Breast epithelium (tissue), 3 donors: ENCODE results near the gene PRG3.
"Not testable (repeated sequence)": the region's sequence is repeated elsewhere in the genome, so short reads cannot be mapped to it uniquely, and the experiment has no call there.

ENCODE experiments used
- CTCF ChIP-seq, 3 donors: fragments of 450-650 bp; IDR thresholded peaks; one replicate each; pipeline ENCODE4 v1.5.1; 2016 to 2017; ENCODE audit warnings: antibody characterized with exemption in 3 of 3, mild to moderate bottlenecking in 3 of 3, moderate library complexity in 3 of 3
- POLR2AphosphoS5 ChIP-seq, 3 donors: sonication (generic); formaldehyde crosslinking; IDR thresholded peaks; one replicate each; pipeline ENCODE4 v1.6.1; 2017; ENCODE audit warnings: antibody characterized with exemption in 3 of 3

- TF ChIP-seq CTCF, POLR2AphosphoS5 (IDR thresholded peaks at IDR 0.05): not testable (repeated sequence)
Observed at GRCh38 chr11:57336856-57337255, 44.1 kb downstream of the PRG3 start.
